MCF 10A (cell line): Measurements from ENCODE around the gene ADAMTS3. TPM values are rescaled to one million over a fixed set of nuclear protein-coding genes. Genes with fewer than 3 reads are reported as not detected.

ENCODE experiments used
- BruUV-seq: library from RNA; stranded (reverse); fragments of 400-500 nt; replicated peaks from 2 replicates; lab custom pipeline; 2021; lab: Mats Ljungman, UMichigan
- CTCF ChIA-PET: fragments of 300-600 bp; sonication (Branson Sonifier 250); formaldehyde crosslinking; extraction: SDS; loops from one replicate; lab custom pipeline; 2021; ENCODE audit warnings: antibody characterized with exemption, inconsistent platforms; lab: Yijun Ruan, JAX
- POLR2A ChIA-PET: fragments of 300-600, 350-650 bp; sonication (Branson Sonifier 250); formaldehyde crosslinking; extraction: SDS; loops from one replicate; lab custom pipeline; 2020; ENCODE audit warnings: antibody characterized with exemption, inconsistent platforms; lab: Yijun Ruan, JAX
- DNase-seq: peaks from one replicate; pipeline ENCODE4 v3.0.0-alpha.2; 2018; ENCODE audit not compliant: unreplicated experiment
- H3K27ac Mint-ChIP-seq: one replicate; pipeline ENCODE4 v1.8.0; 2022; ENCODE audit warnings: mild to moderate bottlenecking, low read depth, mixed read lengths; ENCODE audit not compliant: unreplicated experiment
- H3K27me3 Mint-ChIP-seq: one replicate; pipeline ENCODE4 v1.8.0; 2022; ENCODE audit warnings: mixed read lengths; ENCODE audit not compliant: insufficient read depth, unreplicated experiment
- H3K36me3 Mint-ChIP-seq: one replicate; pipeline ENCODE4 v1.8.0; 2022; ENCODE audit warnings: mild to moderate bottlenecking, moderate library complexity, mixed read lengths; ENCODE audit not compliant: insufficient read depth, unreplicated experiment
- H3K4me1 Mint-ChIP-seq: one replicate; pipeline ENCODE4 v1.8.0; 2022; ENCODE audit warnings: mixed read lengths; ENCODE audit not compliant: insufficient read depth, unreplicated experiment
- H3K4me3 Mint-ChIP-seq: one replicate; pipeline ENCODE4 v1.8.0; 2022; ENCODE audit warnings: mild to moderate bottlenecking, moderate library complexity, mixed read lengths; ENCODE audit not compliant: unreplicated experiment
- H3K9me3 Mint-ChIP-seq: one replicate; pipeline ENCODE4 v1.8.0; 2022; ENCODE audit warnings: mixed read lengths; ENCODE audit not compliant: unreplicated experiment
- CTCF ChIP-seq: fragments of 200-600 bp; IDR thresholded peaks from one replicate; pipeline ENCODE4 v1.8.0; 2022; ENCODE audit warnings: antibody characterized with exemption, mild to moderate bottlenecking; ENCODE audit not compliant: unreplicated experiment
- intact Hi-C: fragments of 100-400 bp; cut with micrococcal nuclease; formaldehyde crosslinking; loops from 2 replicates; pipeline ENCODE4 v1.14.1; 2022
- total RNA-seq: library from RNA; stranded (reverse); gene quantifications from 2 replicates; pipeline ENCODE4 v1.2.3, GENCODE V29; 2022

ADAMTS3 gene
- total RNA-seq, 1 experiment from 2014 or later = 0.58 TPM

- no TSS peak for BruUV-seq
- TF ChIP-seq CTCF = no peak
- Mint-ChIP-seq H3K27me3 (no peaks in the 10 kb centered on the region), H3K27ac (no peak overlapping the region), H3K9me3 (peaks cover 10% of the 10 kb centered on the region), H3K36me3 (peaks cover 7% of the 10 kb centered on the region), H3K4me3 (no peak overlapping the region), H3K4me1 (peaks cover 20% of the 10 kb centered on the region)
- CTCF ChIA-PET = interaction anchor here (0.6 to 0.9 kb wide), 3 partner anchors 34 to 418 kb away, joined by 3 read pairs; no protein-coding TSS in a partner anchor
- intact Hi-C loops = no loop called here
- peak; percentile 35 for DNase-seq
- POLR2A ChIA-PET = interaction anchor here (0.6 kb wide), 1 partner anchor 10 kb away, joined by 3 read pairs; no protein-coding TSS in a partner anchor
These were observed 33.7 kb upstream of the ADAMTS3 start for GRCh38 chr4:72602396-72603376.

GRCh38 chr4:72591547-72592454 is 22.8 kb upstream of the ADAMTS3 start:
- ChIA-PET CTCF (interaction anchor here (0.6 to 0.7 kb wide), 2 partner anchors 97 to 930 kb away, joined by 3 read pairs; no protein-coding TSS in a partner anchor), POLR2A (no interaction called here)
- DNase-seq = no peak
- no peak for TF ChIP-seq CTCF
- Mint-ChIP-seq H3K9me3 (peaks cover 21% of the 10 kb centered on the region), H3K4me3 (no peak overlapping the region), H3K4me1 (no peaks in the 10 kb centered on the region), H3K27ac (no peak overlapping the region), H3K36me3 (peaks cover 7% of the 10 kb centered on the region), H3K27me3 (no peaks in the 10 kb centered on the region)
- intact Hi-C loops = no loop called here
- BruUV-seq = no TSS peak

- Mint-ChIP-seq H3K27ac (no peak overlapping the region), H3K27me3 (no peaks in the 10 kb centered on the region), H3K9me3 (no peaks in the 10 kb centered on the region), H3K4me1 (no peaks in the 10 kb centered on the region), H3K36me3 (no peaks in the 10 kb centered on the region), H3K4me3 (no peak overlapping the region)
- BruUV-seq = no TSS peak
- TF ChIP-seq CTCF = no peak
- CTCF ChIA-PET = interaction anchor here (0.9 kb wide), 1 partner anchor 24 kb away, joined by 4 read pairs; no protein-coding TSS in a partner anchor
- POLR2A ChIA-PET = interaction anchor here (1.0 kb wide), 1 partner anchor 19 kb away, joined by 3 read pairs; no protein-coding TSS in a partner anchor
- intact Hi-C loops = no loop called here
- peak; percentile 48 for DNase-seq
These were observed 18.3 kb upstream of the ADAMTS3 start for GRCh38 chr4:72587334-72587733.
